ENCODE measurements around the gene SEMA6B. TPM values are rescaled to one million over a fixed set of nuclear protein-coding genes. Genes with fewer than 3 reads are reported as not detected.
"Not testable (repeated sequence)": the region's sequence is repeated elsewhere in the genome, so short reads cannot be mapped to it uniquely, and the experiment has no call there.

The SEMA6B gene
- total and polyA plus RNA-seq, 2 donors (not counting 3 experiments of a cell fraction or from before 2014, with no cell fraction given), result 97.8 to 176 TPM

DNA sequence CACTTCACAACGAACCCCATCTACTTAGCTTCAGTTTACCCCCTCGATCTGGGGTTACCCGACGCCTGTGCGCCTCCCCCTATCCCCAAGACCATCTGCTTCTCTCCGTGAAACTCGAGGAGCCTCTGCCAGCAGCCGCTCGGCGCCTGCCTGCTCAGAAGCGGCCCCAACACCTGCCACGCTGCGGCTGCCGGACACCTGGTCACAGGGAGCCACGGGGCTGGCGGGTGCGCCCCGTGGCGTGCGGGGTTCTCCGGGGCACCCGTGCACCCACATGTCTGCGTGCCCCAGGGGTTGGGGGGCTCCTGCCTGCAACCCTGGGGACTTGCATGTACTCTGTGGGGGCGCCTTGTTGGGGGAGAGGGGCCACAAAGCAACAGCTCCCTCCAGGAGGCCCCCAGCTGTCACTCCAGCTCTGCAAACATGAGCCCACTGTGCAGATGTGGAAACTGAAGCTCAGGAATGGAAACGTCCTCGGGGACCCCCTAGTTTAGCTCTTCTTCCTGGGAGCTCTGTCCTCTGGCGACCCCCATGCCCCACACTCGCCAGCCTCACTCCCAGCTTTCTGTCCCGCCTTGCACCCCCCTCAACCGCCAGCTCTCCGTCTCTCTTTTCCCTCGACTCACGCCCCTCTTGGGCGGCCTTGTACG is 7.0 kb upstream of the SEMA6B start:
- H3K9ac ChIP-seq (replicated peaks; ENCODE audit: extremely low read depth, insufficient read depth, low read length), result no peak overlapping the region
- peaks cover 3% of the 10 kb centered on the region for H3K79me2 ChIP-seq (ENCODE audit: control insufficient read depth, insufficient read depth, low read length)
- no peak overlapping the region for H3K4me3 ChIP-seq (replicated peaks in 1 of 3; ENCODE audit: insufficient read depth in 1 of 3, low read depth in 1 of 3, low read length in 3 of 3)
- H3K4me2 ChIP-seq (ENCODE audit: insufficient read depth, low read length), result no peak overlapping the region
- no peaks in the 10 kb centered on the region for H3K27me3 ChIP-seq (ENCODE audit: control insufficient read depth in 2 of 2, insufficient read depth in 2 of 2, low read length in 2 of 2)
- H4K20me1 ChIP-seq (replicated peaks; ENCODE audit: control insufficient read depth, extremely low read depth, insufficient read depth, low read length), result no peaks in the 10 kb centered on the region
- no peaks in the 10 kb centered on the region for H3K9me3 ChIP-seq (replicated peaks; ENCODE audit: control insufficient read depth, insufficient read depth, low read length)
- DNase-seq (ENCODE audit: low read depth, low spot score), result no peak
- H2AFZ ChIP-seq (ENCODE audit: low read depth, low read length), result no peak overlapping the region
- POLR2A ChIA-PET, result no interaction called here
- no TSS peak for BruUV-seq (replicated peaks)
- dilution Hi-C loops (cut with MboI; ENCODE audit: extremely low pct_ligation_motif_present, low sequenced_read_pairs) (no loop called here), intact Hi-C loops (cut with micrococcal nuclease) (loop anchor here (1.0 kb wide), 2 partner anchors 7 to 9 kb away; partner anchors contain the start of gene SEMA6B)
- H3K4me1 ChIP-seq (ENCODE audit: control insufficient read depth, extremely low read depth, insufficient read depth, low read length), result peaks cover 19% of the 10 kb centered on the region
- CTCF ChIA-PET, result interaction anchor here (0.8 to 7.1 kb wide), 15 partner anchors 7 to 225 kb away, joined by 3 to 66 read pairs (median 7); partner anchors contain the start of genes FEM1A and SEMA6B
- FAIRE-seq, result no peak
- no peaks in the 10 kb centered on the region for H3K36me3 ChIP-seq (ENCODE audit: control insufficient read depth in 2 of 2, extremely low read depth in 1 of 2, insufficient read depth in 2 of 2, low read length in 2 of 2)
- H3K27ac ChIP-seq (ENCODE audit: insufficient read depth, low read depth, low read length), result no peak overlapping the region
- TF ChIP-seq GATA2 (IDR thresholded peaks at IDR 0.05; ENCODE audit: insufficient read depth, insufficient read length, low read depth, low read length) (no peak), POLR2AphosphoS5 (IDR thresholded peaks at IDR 0.05; ENCODE audit: insufficient read depth, low read depth, low read length) (no peak), FOS (IDR thresholded peaks at IDR 0.05; ENCODE audit: borderline replicate concordance, insufficient read depth, low read length) (no peak), JUN (IDR thresholded peaks at IDR 0.05; ENCODE audit: borderline replicate concordance, insufficient read depth, insufficient read length, low read depth) (no peak), EZH2 (IDR thresholded peaks at IDR 0.05; ENCODE audit: borderline replicate concordance, low read depth, low read length, severe bottlenecking) (no peak), MYC (IDR thresholded peaks at IDR 0.05; ENCODE audit: low read depth, low read length) (no peak), POLR2A (IDR thresholded peaks at IDR 0.05; ENCODE audit: low read depth, low read length) (no peak)
- TF ChIP-seq, protein P1, sequence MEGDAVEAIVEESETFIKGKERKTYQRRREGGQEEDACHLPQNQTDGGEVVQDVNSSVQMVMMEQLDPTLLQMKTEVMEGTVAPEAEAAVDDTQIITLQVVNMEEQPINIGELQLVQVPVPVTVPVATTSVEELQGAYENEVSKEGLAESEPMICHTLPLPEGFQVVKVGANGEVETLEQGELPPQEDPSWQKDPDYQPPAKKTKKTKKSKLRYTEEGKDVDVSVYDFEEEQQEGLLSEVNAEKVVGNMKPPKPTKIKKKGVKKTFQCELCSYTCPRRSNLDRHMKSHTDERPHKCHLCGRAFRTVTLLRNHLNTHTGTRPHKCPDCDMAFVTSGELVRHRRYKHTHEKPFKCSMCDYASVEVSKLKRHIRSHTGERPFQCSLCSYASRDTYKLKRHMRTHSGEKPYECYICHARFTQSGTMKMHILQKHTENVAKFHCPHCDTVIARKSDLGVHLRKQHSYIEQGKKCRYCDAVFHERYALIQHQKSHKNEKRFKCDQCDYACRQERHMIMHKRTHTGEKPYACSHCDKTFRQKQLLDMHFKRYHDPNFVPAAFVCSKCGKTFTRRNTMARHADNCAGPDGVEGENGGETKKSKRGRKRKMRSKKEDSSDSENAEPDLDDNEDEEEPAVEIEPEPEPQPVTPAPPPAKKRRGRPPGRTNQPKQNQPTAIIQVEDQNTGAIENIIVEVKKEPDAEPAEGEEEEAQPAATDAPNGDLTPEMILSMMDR (IDR thresholded peaks at IDR 0.05; ENCODE audit: extremely low read depth in 1 of 2, insufficient read depth in 1 of 2, low read depth in 1 of 2, low read length in 2 of 2), result no peak
- TF ChIP-seq, protein P2, sequence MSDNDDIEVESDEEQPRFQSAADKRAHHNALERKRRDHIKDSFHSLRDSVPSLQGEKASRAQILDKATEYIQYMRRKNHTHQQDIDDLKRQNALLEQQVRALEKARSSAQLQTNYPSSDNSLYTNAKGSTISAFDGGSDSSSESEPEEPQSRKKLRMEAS (IDR thresholded peaks at IDR 0.05; ENCODE audit: insufficient read depth, insufficient read length), result no peak
- H3K9me1 ChIP-seq (replicated peaks; ENCODE audit: control insufficient read depth, extremely low read depth, insufficient read depth, low read length), result no peaks in the 10 kb centered on the region

DNA sequence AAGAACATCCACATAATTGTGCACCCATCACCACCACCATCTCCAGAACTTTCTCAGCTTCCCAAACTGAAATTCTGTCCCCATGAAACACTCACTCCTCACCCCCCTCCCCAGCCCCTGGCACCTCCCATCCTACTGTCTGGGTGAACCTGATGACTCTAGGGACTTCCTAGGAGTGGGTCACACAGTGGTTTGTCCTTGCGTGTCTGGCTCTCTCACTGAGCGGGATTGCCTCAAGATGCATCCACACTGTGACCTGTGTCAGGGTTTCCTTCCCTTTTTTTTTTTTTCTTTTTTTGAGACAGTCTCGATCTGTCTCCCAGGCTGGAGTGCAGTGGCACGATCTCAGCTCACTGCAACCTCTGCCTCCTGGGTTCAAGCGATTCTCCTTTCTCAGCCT is 4.1 kb upstream of the SEMA6B start:
- H3K4me3 ChIP-seq (replicated peaks in 1 of 3; ENCODE audit: insufficient read depth in 1 of 3, low read depth in 1 of 3, low read length in 3 of 3); dilution Hi-C loops (cut with MboI; ENCODE audit: extremely low pct_ligation_motif_present, low sequenced_read_pairs); H3K9me1 ChIP-seq (replicated peaks; ENCODE audit: control insufficient read depth, extremely low read depth, insufficient read depth, low read length); H3K79me2 ChIP-seq (ENCODE audit: control insufficient read depth, insufficient read depth, low read length); CTCF ChIA-PET; BruUV-seq (replicated peaks); FAIRE-seq; H3K9ac ChIP-seq (replicated peaks; ENCODE audit: extremely low read depth, insufficient read depth, low read length); H2AFZ ChIP-seq (ENCODE audit: low read depth, low read length); intact Hi-C loops (cut with micrococcal nuclease); H3K9me3 ChIP-seq (replicated peaks; ENCODE audit: control insufficient read depth, insufficient read depth, low read length); H3K27ac ChIP-seq (ENCODE audit: insufficient read depth, low read depth, low read length); H4K20me1 ChIP-seq (replicated peaks; ENCODE audit: control insufficient read depth, extremely low read depth, insufficient read depth, low read length); H3K27me3 ChIP-seq (ENCODE audit: control insufficient read depth in 2 of 2, insufficient read depth in 2 of 2, low read length in 2 of 2); DNase-seq (ENCODE audit: low read depth, low spot score); H3K36me3 ChIP-seq (ENCODE audit: control insufficient read depth in 2 of 2, extremely low read depth in 1 of 2, insufficient read depth in 2 of 2, low read length in 2 of 2); H3K4me2 ChIP-seq (ENCODE audit: insufficient read depth, low read length): not testable (repeated sequence)
- POLR2A ChIA-PET, result interaction anchor here (0.7 kb wide), 1 partner anchor 24 kb away, joined by 5 read pairs; the partner anchor contains the start of gene LRG1
- peaks cover 37% of the 10 kb centered on the region for H3K4me1 ChIP-seq (ENCODE audit: control insufficient read depth, extremely low read depth, insufficient read depth, low read length)

Measured in endothelial cell of umbilical vein (primary cell).